ENCODE results near the gene NAT16. TPM values are rescaled to one million over a fixed set of nuclear protein-coding genes. Genes with fewer than 3 reads are reported as not detected.

Gene NAT16
- total and polyA plus RNA-seq, 2 of the 13 experiments (the other 11 are each of a cell fraction or from before 2014, with no cell fraction given): 0.04 TPM; not detected in 1

DNA sequence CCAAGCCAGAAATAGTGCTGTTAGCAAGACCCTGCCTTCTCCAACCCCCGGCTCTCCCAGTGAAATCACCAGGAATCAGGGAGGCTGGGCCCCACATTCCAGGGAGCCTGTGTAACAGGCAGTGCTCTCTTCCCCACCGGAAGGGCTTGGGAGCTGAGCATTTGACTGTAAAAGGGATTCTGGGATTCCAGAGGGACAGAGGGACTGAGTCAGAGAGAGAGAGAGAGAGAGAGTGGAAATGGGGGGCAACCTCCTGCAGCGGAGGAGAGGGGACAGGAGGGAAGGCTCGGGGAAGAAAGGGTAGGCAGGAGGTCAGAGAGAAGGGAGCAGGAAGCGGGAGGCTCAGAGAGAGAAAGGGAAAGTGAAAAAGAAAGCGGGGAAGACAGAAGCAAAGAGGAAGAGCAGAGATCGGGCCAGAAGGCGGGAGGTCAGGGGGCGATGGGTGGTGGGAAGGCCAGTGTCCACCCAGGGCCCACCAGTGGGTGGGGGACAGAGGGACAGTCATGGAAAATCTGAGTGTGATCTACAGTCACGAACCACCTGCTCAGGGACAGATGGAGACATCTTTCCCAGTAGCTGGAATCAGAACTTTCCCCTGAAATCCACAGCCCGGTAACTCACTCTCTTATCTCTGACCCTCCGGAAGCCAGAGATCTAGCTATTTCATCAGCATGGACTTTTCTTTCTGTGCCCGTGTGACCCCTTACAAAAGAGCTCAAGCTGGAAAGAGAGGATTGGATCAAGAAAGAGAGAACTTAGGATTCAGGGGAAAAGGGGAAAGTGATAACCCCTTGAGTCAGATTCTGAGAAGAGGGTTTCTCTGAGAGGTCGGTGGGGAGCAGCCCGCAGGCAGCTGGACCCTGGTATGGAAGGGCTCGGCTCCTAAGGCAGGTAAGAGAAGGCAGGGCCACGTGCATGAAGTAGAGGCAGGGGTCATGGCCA lies 57.8 kb downstream of the NAT16 start (continued):
- TF ChIP-seq, protein P1, sequence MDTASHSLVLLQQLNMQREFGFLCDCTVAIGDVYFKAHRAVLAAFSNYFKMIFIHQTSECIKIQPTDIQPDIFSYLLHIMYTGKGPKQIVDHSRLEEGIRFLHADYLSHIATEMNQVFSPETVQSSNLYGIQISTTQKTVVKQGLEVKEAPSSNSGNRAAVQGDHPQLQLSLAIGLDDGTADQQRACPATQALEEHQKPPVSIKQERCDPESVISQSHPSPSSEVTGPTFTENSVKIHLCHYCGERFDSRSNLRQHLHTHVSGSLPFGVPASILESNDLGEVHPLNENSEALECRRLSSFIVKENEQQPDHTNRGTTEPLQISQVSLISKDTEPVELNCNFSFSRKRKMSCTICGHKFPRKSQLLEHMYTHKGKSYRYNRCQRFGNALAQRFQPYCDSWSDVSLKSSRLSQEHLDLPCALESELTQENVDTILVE (CRISPR knock-in tag; IDR thresholded peaks at IDR 0.05): no peak
- no peak for TF ChIP-seq CHD2 (IDR thresholded peaks at IDR 0.05; ENCODE audit: low read depth, low read length)
- TF ChIP-seq BATF2 (CRISPR knock-in tag; IDR thresholded peaks at IDR 0.05): no peak
- TF ChIP-seq ZNF382 (CRISPR knock-in tag; IDR thresholded peaks at IDR 0.05; ENCODE audit: borderline replicate concordance): no peak
- no peak for TF ChIP-seq SMYD3 (CRISPR knock-in tag; IDR thresholded peaks at IDR 0.05)
- TF ChIP-seq ZNF605 (CRISPR knock-in tag; IDR thresholded peaks at IDR 0.05): no peak
- 0 out of 2 replicates have a peak, but pooled peaks have one; percentile 36 for TF ChIP-seq ZNF564 (CRISPR knock-in tag; IDR thresholded peaks at IDR 0.05)
- TF ChIP-seq, protein P2, sequence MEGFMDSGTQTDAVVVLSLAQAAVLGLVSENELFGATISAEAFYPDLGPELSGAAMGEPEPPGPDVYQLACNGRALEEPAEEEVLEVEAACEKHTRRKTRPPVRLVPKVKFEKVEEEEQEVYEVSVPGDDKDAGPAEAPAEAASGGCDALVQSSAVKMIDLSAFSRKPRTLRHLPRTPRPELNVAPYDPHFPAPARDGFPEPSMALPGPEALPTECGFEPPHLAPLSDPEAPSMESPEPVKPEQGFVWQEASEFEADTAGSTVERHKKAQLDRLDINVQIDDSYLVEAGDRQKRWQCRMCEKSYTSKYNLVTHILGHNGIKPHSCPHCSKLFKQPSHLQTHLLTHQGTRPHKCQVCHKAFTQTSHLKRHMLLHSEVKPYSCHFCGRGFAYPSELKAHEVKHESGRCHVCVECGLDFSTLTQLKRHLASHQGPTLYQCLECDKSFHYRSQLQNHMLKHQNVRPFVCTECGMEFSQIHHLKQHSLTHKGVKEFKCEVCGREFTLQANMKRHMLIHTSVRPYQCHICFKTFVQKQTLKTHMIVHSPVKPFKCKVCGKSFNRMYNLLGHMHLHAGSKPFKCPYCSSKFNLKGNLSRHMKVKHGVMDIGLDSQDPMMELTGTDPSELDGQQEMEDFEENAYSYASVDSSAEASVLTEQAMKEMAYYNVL (CRISPR knock-in tag; IDR thresholded peaks at IDR 0.05; ENCODE audit: borderline replicate concordance): peak; percentile 75; the same call in 1 of the 2 replicates
- TF ChIP-seq ATF1 (CRISPR knock-in tag; IDR thresholded peaks at IDR 0.05): no peak
- no peak for TF ChIP-seq RARG (CRISPR knock-in tag; IDR thresholded peaks at IDR 0.05; ENCODE audit: low read depth)
- TF ChIP-seq ZNF747 (CRISPR knock-in tag; IDR thresholded peaks at IDR 0.05; ENCODE audit: borderline replicate concordance): no peak
- peak; percentile 59 to 87 for TF ChIP-seq POLR2A (IDR thresholded peaks at IDR 0.05; ENCODE audit: insufficient read depth in 1 of 2, low read depth in 2 of 2, low read length in 2 of 2)
- TF ChIP-seq ZNF773 (CRISPR knock-in tag; IDR thresholded peaks at IDR 0.05; ENCODE audit: borderline replicate concordance): no peak
- TF ChIP-seq KLF12 (CRISPR knock-in tag; IDR thresholded peaks at IDR 0.05; ENCODE audit: borderline replicate concordance): no peak
- TF ChIP-seq CAMTA2 (CRISPR knock-in tag; IDR thresholded peaks at IDR 0.05; ENCODE audit: borderline replicate concordance): no peak
- no peak for TF ChIP-seq ZNF530 (CRISPR knock-in tag; IDR thresholded peaks at IDR 0.05; ENCODE audit: low read depth)
- TF ChIP-seq, protein P3, sequence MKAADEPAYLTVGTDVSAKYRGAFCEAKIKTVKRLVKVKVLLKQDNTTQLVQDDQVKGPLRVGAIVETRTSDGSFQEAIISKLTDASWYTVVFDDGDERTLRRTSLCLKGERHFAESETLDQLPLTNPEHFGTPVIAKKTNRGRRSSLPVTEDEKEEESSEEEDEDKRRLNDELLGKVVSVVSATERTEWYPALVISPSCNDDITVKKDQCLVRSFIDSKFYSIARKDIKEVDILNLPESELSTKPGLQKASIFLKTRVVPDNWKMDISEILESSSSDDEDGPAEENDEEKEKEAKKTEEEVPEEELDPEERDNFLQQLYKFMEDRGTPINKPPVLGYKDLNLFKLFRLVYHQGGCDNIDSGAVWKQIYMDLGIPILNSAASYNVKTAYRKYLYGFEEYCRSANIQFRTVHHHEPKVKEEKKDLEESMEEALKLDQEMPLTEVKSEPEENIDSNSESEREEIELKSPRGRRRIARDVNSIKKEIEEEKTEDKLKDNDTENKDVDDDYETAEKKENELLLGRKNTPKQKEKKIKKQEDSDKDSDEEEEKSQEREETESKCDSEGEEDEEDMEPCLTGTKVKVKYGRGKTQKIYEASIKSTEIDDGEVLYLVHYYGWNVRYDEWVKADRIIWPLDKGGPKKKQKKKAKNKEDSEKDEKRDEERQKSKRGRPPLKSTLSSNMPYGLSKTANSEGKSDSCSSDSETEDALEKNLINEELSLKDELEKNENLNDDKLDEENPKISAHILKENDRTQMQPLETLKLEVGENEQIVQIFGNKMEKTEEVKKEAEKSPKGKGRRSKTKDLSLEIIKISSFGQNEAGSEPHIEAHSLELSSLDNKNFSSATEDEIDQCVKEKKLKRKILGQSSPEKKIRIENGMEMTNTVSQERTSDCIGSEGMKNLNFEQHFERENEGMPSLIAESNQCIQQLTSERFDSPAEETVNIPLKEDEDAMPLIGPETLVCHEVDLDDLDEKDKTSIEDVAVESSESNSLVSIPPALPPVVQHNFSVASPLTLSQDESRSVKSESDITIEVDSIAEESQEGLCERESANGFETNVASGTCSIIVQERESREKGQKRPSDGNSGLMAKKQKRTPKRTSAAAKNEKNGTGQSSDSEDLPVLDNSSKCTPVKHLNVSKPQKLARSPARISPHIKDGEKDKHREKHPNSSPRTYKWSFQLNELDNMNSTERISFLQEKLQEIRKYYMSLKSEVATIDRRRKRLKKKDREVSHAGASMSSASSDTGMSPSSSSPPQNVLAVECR (CRISPR knock-in tag; IDR thresholded peaks at IDR 0.05; ENCODE audit: borderline replicate concordance): peak; percentile 14; the same call in 1 of the 2 replicates
- TF ChIP-seq ZNF775 (CRISPR knock-in tag; IDR thresholded peaks at IDR 0.05; ENCODE audit: borderline replicate concordance): peak; percentile 93; the same call in 1 of the 2 replicates
- TF ChIP-seq BHLHE40 (IDR thresholded peaks at IDR 0.05; ENCODE audit: low read length): 0 out of 2 replicates have a peak, but pooled peaks have one; percentile 32
